Activated CD8-positive, alpha-beta memory T cell treated with anti-CD3 and anti-CD28 coated beads for 1 hour (primary cell): ENCODE measurements around the gene COL6A5.

ENCODE experiments used
- DNase-seq, 2 donors: peaks; one replicate each; pipeline ENCODE4 v3.0.0-alpha.2; 2020; ENCODE audit warnings: low read depth in 1 of 2; ENCODE audit errors: extremely low read depth in 1 of 2

Gene COL6A5

GRCh38 chr3:130516645-130517512 lies 171.4 kb downstream of the COL6A5 start, which contains the start of gene COL6A6:
TSS of gene COL6A6 (plus strand) at chr3:130517177. CDS start at chr3:130560365, 43,188 bp downstream.
- no peak for DNase-seq

GRCh38 chr3:130517602-130518001 lies 172.1 kb downstream of the COL6A5 start:
- no peak for DNase-seq

- DNase-seq, result no peak
These were observed 174.3 kb downstream of the COL6A5 start for GRCh38 chr3:130519754-130520153.

- no peak for DNase-seq
These were observed 176.9 kb downstream of the COL6A5 start for GRCh38 chr3:130522399-130522798.

- DNase-seq, result no peak
These were observed 182.0 kb downstream of the COL6A5 start for GRCh38 chr3:130527426-130527825.

- no peak for DNase-seq
These were observed 182.6 kb downstream of the COL6A5 start for GRCh38 chr3:130528120-130528519.

GRCh38 chr3:130529486-130530215 lies 184.2 kb downstream of the COL6A5 start:
- DNase-seq, result no peak

GRCh38 chr3:130533247-130533646 lies 187.8 kb downstream of the COL6A5 start:
- no peak for DNase-seq
